HUDEP-2 (cell line): ENCODE results near the gene GNS.

Experiments used
- DNase-seq, 76 experiments: peaks; one replicate each; lab custom pipeline; 2025; ENCODE audit not compliant: unreplicated experiment in 76 of 76; lab: John Stamatoyannopoulos, UW

Gene GNS

GRCh38 chr12:64759035-64759894 is at the start of gene GNS:
GNS (minus strand) TSS chr12:64759406; CDS start chr12:64759276, 130 bp downstream.
- DNase-seq, result peak in 74 of 76 experiments; percentile 40 to 96 (median 87)

GRCh38 chr12:64808110-64808509 is 48.9 kb upstream of the GNS start:
- no peak for DNase-seq

- no peak for DNase-seq
These were observed 47.6 kb upstream of the GNS start for GRCh38 chr12:64806593-64807460.

- DNase-seq, result no peak
These were observed 47.0 kb upstream of the GNS start for GRCh38 chr12:64806173-64806572.

- peak in 34 of 76 experiments; percentile 2 to 61 (median 24) for DNase-seq
These were observed 43.1 kb upstream of the GNS start for GRCh38 chr12:64802180-64802775.

GRCh38 chr12:64801381-64801780 is 42.2 kb upstream of the GNS start:
- peak in 1 of 76 experiments; percentile 4 for DNase-seq

GRCh38 chr12:64800640-64801039 is 41.4 kb upstream of the GNS start:
- no peak for DNase-seq

- no peak for DNase-seq
These were observed 39.0 kb upstream of the GNS start for GRCh38 chr12:64798165-64798564.

- DNase-seq, result no peak
These were observed 38.0 kb upstream of the GNS start for GRCh38 chr12:64797156-64797555.

GRCh38 chr12:64796205-64796845 is 37.1 kb upstream of the GNS start:
- peak in 60 of 76 experiments; percentile 4 to 81 (median 51) for DNase-seq

- DNase-seq, result no peak
These were observed 35.1 kb upstream of the GNS start for GRCh38 chr12:64794305-64794704.

- no peak for DNase-seq
These were observed 34.4 kb upstream of the GNS start for GRCh38 chr12:64793610-64794009.

GRCh38 chr12:64792128-64792527 is 32.9 kb upstream of the GNS start:
- no peak for DNase-seq

GRCh38 chr12:64791036-64791435 is 31.8 kb upstream of the GNS start:
- DNase-seq, result no peak

GRCh38 chr12:64790166-64790565 is 31.0 kb upstream of the GNS start:
- no peak for DNase-seq

- DNase-seq, result no peak
These were observed 26.6 kb upstream of the GNS start for GRCh38 chr12:64785838-64786237.

- no peak for DNase-seq
These were observed 23.1 kb upstream of the GNS start for GRCh38 chr12:64782191-64782876.

- no peak for DNase-seq
These were observed 22.3 kb upstream of the GNS start for GRCh38 chr12:64781280-64782190.
